Measurements from ENCODE around the gene PIK3C2G.

DNA sequence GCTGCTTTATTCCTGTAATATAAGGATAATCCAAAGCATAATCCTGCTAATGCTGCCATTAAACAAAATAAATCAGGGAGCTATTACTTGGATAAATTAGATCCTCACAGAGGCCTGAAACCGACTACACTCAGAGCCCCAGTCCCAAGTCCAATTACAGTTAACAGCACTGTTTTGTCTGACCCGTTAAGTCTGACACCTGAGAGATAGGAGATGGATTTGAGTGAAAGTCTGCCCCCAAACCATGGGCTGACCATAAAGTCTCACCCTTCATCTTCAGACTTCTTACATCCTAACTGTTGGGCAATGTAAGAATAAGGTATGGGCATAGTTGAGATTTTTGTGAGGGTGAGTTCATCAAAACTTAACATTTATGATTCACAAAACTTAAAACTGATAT is 294.8 kb downstream of the PIK3C2G start:
- TF ChIP-seq POLR2AphosphoS5 (IDR thresholded peaks at IDR 0.05; ENCODE audit: low read depth, low read length) (no peak), SIN3A (IDR thresholded peaks at IDR 0.05; ENCODE audit: borderline replicate concordance, insufficient read depth, low read length) (no peak), TAF1 (IDR thresholded peaks at IDR 0.05; ENCODE audit: borderline replicate concordance, insufficient read depth, low read length) (no peak), FOXP2 (optimal IDR thresholded peaks at IDR 0.05; ENCODE audit: borderline replicate concordance, extremely low read depth, extremely low read length, insufficient read depth) (no peak)
- TF ChIP-seq, protein P1, sequence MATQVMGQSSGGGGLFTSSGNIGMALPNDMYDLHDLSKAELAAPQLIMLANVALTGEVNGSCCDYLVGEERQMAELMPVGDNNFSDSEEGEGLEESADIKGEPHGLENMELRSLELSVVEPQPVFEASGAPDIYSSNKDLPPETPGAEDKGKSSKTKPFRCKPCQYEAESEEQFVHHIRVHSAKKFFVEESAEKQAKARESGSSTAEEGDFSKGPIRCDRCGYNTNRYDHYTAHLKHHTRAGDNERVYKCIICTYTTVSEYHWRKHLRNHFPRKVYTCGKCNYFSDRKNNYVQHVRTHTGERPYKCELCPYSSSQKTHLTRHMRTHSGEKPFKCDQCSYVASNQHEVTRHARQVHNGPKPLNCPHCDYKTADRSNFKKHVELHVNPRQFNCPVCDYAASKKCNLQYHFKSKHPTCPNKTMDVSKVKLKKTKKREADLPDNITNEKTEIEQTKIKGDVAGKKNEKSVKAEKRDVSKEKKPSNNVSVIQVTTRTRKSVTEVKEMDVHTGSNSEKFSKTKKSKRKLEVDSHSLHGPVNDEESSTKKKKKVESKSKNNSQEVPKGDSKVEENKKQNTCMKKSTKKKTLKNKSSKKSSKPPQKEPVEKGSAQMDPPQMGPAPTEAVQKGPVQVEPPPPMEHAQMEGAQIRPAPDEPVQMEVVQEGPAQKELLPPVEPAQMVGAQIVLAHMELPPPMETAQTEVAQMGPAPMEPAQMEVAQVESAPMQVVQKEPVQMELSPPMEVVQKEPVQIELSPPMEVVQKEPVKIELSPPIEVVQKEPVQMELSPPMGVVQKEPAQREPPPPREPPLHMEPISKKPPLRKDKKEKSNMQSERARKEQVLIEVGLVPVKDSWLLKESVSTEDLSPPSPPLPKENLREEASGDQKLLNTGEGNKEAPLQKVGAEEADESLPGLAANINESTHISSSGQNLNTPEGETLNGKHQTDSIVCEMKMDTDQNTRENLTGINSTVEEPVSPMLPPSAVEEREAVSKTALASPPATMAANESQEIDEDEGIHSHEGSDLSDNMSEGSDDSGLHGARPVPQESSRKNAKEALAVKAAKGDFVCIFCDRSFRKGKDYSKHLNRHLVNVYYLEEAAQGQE (IDR thresholded peaks at IDR 0.05; ENCODE audit: insufficient read depth in 1 of 2, low read depth in 2 of 2, low read length in 2 of 2) = no peak

All from PFSK-1 (cell line).